Right renal cortex interstitium (tissue), 3 donors: ENCODE data around the gene GNAI2. TPM values are rescaled to one million over a fixed set of nuclear protein-coding genes. Genes with fewer than 3 reads are reported as not detected.
"Not testable (repeated sequence)": the region's sequence is repeated elsewhere in the genome, so short reads cannot be mapped to it uniquely, and the experiment has no call there.

Experiments used
- DNase-seq, 3 donors: peaks; one replicate each; pipeline ENCODE4 v3.0.0-alpha.2; 2013; ENCODE audit warnings: low read depth in 3 of 3, low spot score in 2 of 3
- polyA plus RNA-seq, 3 donors: library from polyadenylated mRNA; unstranded; fragments of 120-200 nt; gene quantifications; one replicate each; pipeline ENCODE4 v1.2.1, GENCODE V29; 2013; ENCODE audit not compliant: insufficient read length in 3 of 3

Gene GNAI2
- polyA plus RNA-seq, 3 donors, result 211 to 230 (median 220) TPM

- no peak for DNase-seq
Measured at GRCh38 chr3:50221411-50222168, 14.4 kb upstream of the GNAI2 start.

- DNase-seq, result no peak
Measured at GRCh38 chr3:50222169-50222528, 13.9 kb upstream of the GNAI2 start.

GRCh38 chr3:50224639-50225038 lies 11.4 kb upstream of the GNAI2 start:
- no peak for DNase-seq

GRCh38 chr3:50226888-50227389 lies 9.1 kb upstream of the GNAI2 start:
- no peak for DNase-seq

- peak; percentile 82 to 89 (median 88) for DNase-seq
Measured at GRCh38 chr3:50227390-50228183, 8.4 kb upstream of the GNAI2 start.

- DNase-seq, result not testable (repeated sequence)
Measured at GRCh38 chr3:50228184-50228763, 7.7 kb upstream of the GNAI2 start.

- no peak for DNase-seq
Measured at GRCh38 chr3:50229490-50229889, 6.5 kb upstream of the GNAI2 start.

- no peak for DNase-seq
Measured at GRCh38 chr3:50230104-50230793, 5.8 kb upstream of the GNAI2 start.

- DNase-seq, result no peak
Measured at GRCh38 chr3:50230794-50231125, 5.2 kb upstream of the GNAI2 start.

- no peak for DNase-seq
Measured at GRCh38 chr3:50231581-50231980, 4.4 kb upstream of the GNAI2 start.

- no peak for DNase-seq
Measured at GRCh38 chr3:50232303-50232702, 3.7 kb upstream of the GNAI2 start.

- DNase-seq, result no peak
Measured at GRCh38 chr3:50233176-50233575, 2.8 kb upstream of the GNAI2 start.

GRCh38 chr3:50236484-50237132 lies 604 bp downstream of the GNAI2 start:
- DNase-seq, result no peak

- no peak for DNase-seq
Measured at GRCh38 chr3:50237133-50237651, 1.2 kb downstream of the GNAI2 start.

- no peak for DNase-seq
Measured at GRCh38 chr3:50237754-50238548, 1.9 kb downstream of the GNAI2 start.

- DNase-seq, result no peak
Measured at GRCh38 chr3:50238549-50239026, 2.6 kb downstream of the GNAI2 start.

GRCh38 chr3:50239649-50240048 lies 3.6 kb downstream of the GNAI2 start:
- DNase-seq, result no peak

GRCh38 chr3:50241163-50241562 lies 5.2 kb downstream of the GNAI2 start:
- no peak for DNase-seq

- DNase-seq, result no peak
Measured at GRCh38 chr3:50241713-50242380, 5.8 kb downstream of the GNAI2 start.
